ENCODE results near the gene FLNC. TPM values are rescaled to one million over a fixed set of nuclear protein-coding genes. Genes with fewer than 3 reads are reported as not detected.
A peak's percentile ranks its signal among the peaks of the same experiment; 100 is the strongest.

The FLNC gene
- total RNA-seq, 1 experiment from 2014 or later = 8.0 TPM

DNA sequence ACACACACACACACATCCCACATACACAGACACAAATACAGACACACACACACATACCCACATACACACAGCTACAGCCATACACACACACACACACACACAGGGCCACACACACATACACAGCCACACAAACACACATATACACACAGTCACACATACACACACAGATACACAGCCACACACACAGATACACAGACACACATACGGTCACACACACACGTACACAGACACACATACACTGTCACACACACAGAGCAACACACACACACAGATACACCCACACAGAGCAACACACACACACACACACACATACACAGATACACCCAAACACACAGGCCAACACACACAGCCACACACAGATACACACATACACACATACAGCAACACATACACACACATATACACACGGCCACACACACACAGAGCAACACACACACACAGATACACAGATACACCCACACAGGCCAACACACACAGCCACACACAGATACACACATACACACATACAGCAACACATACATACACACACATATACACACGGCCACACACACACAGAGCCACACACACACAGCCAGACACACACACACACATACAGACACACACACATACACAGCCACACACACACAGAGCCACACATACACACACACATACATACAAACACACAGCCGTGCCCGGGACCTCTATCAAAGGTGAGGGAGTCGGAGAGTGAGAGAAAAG lies 58.0 kb downstream of the FLNC start (continued):
- TF ChIP-seq, protein P1, sequence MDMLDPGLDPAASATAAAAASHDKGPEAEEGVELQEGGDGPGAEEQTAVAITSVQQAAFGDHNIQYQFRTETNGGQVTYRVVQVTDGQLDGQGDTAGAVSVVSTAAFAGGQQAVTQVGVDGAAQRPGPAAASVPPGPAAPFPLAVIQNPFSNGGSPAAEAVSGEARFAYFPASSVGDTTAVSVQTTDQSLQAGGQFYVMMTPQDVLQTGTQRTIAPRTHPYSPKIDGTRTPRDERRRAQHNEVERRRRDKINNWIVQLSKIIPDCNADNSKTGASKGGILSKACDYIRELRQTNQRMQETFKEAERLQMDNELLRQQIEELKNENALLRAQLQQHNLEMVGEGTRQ (CRISPR knock-in tag; IDR thresholded peaks at IDR 0.05) = no peak
- TF ChIP-seq ZNF671 (CRISPR knock-in tag; IDR thresholded peaks at IDR 0.05) (no peak), HMGA2 (CRISPR knock-in tag; IDR thresholded peaks at IDR 0.05) (no peak), FOXJ3 (CRISPR knock-in tag; IDR thresholded peaks at IDR 0.05; ENCODE audit: borderline replicate concordance) (no peak), RELA (CRISPR knock-in tag; IDR thresholded peaks at IDR 0.05; ENCODE audit: borderline replicate concordance) (no peak), IRF2 (CRISPR knock-in tag; IDR thresholded peaks at IDR 0.05; ENCODE audit: borderline replicate concordance, low read depth) (no peak), ZBTB21 (CRISPR knock-in tag; IDR thresholded peaks at IDR 0.05; ENCODE audit: borderline replicate concordance) (no peak), PRRX2 (CRISPR knock-in tag; IDR thresholded peaks at IDR 0.05) (no peak)
- TF ChIP-seq, protein P2, sequence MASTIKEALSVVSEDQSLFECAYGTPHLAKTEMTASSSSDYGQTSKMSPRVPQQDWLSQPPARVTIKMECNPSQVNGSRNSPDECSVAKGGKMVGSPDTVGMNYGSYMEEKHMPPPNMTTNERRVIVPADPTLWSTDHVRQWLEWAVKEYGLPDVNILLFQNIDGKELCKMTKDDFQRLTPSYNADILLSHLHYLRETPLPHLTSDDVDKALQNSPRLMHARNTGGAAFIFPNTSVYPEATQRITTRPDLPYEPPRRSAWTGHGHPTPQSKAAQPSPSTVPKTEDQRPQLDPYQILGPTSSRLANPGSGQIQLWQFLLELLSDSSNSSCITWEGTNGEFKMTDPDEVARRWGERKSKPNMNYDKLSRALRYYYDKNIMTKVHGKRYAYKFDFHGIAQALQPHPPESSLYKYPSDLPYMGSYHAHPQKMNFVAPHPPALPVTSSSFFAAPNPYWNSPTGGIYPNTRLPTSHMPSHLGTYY (CRISPR knock-in tag; IDR thresholded peaks at IDR 0.05) = no peak

DNA sequence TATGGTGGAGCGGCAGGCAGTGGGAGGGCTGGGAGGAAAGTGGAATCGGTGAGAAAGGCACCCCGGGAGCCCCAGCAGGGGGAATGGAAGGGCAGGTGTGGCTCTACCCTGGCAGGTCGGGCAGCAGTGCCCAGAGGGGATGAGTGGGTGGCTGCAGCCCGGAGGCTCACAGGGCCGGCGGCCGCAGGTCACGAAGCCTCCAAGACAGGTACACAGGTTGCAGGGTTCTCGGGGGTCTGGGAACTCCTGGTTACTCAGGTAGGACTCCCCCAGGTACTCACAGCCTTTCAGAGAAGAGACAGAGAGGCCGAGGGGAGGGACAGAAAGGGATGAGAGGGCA lies 58.5 kb downstream of the FLNC start:
- TF ChIP-seq ZNF423 (CRISPR knock-in tag; IDR thresholded peaks at IDR 0.05) = peak; percentile 57; the same call in 1 of the 2 replicates
- TF ChIP-seq ZBTB21 (CRISPR knock-in tag; IDR thresholded peaks at IDR 0.05; ENCODE audit: borderline replicate concordance) = no peak
- no peaks in the 10 kb centered on the region for H3K36me3 Mint-ChIP-seq
- no peak overlapping the region for H3K4me3 Mint-ChIP-seq
- ChIA-PET POLR2A (interaction anchor here (1.0 kb wide), 1 partner anchor 57 kb away, joined by 3 read pairs; no protein-coding TSS in a partner anchor), CTCF (interaction anchor here (0.5 to 1.5 kb wide), 4 partner anchors 56 to 719 kb away, joined by 3 to 6 read pairs (median 4); no protein-coding TSS in a partner anchor)
- peaks cover 5% of the 10 kb centered on the region; the same call in 1 of the 2 replicates for H3K4me1 Mint-ChIP-seq
- ATAC-seq = peak; percentile 2; the same call in 1 of the 2 replicates
- H3K27me3 Mint-ChIP-seq (ENCODE audit: low read depth) = peaks cover 7% of the 10 kb centered on the region; the same call in 1 of the 2 replicates
- H3K9me3 Mint-ChIP-seq = no peaks in the 10 kb centered on the region
- no peak for DNase-seq (ENCODE audit: low spot score)
- H3K27ac Mint-ChIP-seq = no peak overlapping the region

DNA sequence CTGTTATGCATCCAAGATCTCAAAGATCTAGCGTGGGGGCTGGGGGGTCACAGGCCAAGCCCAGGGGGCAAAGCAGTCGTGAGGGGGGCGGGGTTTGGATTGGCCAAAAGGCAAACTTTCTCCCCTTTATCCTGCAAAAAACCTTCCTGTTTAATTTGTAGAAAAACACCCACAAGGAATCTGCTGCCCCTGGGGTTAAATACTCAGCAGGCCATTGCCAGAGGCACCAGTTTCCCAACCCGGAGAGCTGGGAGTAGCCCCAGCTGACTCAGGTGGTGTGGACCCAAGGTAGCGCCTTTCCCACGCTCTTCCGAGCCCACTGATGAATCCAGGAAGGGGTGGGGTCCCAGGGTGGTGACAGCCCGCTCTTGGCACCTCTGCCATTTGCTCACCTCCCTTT lies 58.9 kb downstream of the FLNC start:
- H3K27ac Mint-ChIP-seq = no peak overlapping the region
- no peaks in the 10 kb centered on the region for H3K9me3 Mint-ChIP-seq
- H3K4me1 Mint-ChIP-seq = peaks cover 5% of the 10 kb centered on the region; the same call in 1 of the 2 replicates
- no peaks in the 10 kb centered on the region for H3K36me3 Mint-ChIP-seq
- POLR2A ChIA-PET = interaction anchor here (0.7 to 1.0 kb wide), 2 partner anchors 52 to 58 kb away, joined by 3 read pairs; no protein-coding TSS in a partner anchor
- no peak overlapping the region for H3K4me3 Mint-ChIP-seq
- H3K27me3 Mint-ChIP-seq (ENCODE audit: low read depth) = peaks cover 7% of the 10 kb centered on the region; the same call in 1 of the 2 replicates
- no peak for DNase-seq (ENCODE audit: low spot score)
- no peak for TF ChIP-seq ZNF671 (CRISPR knock-in tag; IDR thresholded peaks at IDR 0.05)
- TF ChIP-seq, protein P3, sequence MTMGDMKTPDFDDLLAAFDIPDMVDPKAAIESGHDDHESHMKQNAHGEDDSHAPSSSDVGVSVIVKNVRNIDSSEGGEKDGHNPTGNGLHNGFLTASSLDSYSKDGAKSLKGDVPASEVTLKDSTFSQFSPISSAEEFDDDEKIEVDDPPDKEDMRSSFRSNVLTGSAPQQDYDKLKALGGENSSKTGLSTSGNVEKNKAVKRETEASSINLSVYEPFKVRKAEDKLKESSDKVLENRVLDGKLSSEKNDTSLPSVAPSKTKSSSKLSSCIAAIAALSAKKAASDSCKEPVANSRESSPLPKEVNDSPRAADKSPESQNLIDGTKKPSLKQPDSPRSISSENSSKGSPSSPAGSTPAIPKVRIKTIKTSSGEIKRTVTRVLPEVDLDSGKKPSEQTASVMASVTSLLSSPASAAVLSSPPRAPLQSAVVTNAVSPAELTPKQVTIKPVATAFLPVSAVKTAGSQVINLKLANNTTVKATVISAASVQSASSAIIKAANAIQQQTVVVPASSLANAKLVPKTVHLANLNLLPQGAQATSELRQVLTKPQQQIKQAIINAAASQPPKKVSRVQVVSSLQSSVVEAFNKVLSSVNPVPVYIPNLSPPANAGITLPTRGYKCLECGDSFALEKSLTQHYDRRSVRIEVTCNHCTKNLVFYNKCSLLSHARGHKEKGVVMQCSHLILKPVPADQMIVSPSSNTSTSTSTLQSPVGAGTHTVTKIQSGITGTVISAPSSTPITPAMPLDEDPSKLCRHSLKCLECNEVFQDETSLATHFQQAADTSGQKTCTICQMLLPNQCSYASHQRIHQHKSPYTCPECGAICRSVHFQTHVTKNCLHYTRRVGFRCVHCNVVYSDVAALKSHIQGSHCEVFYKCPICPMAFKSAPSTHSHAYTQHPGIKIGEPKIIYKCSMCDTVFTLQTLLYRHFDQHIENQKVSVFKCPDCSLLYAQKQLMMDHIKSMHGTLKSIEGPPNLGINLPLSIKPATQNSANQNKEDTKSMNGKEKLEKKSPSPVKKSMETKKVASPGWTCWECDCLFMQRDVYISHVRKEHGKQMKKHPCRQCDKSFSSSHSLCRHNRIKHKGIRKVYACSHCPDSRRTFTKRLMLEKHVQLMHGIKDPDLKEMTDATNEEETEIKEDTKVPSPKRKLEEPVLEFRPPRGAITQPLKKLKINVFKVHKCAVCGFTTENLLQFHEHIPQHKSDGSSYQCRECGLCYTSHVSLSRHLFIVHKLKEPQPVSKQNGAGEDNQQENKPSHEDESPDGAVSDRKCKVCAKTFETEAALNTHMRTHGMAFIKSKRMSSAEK (CRISPR knock-in tag; IDR thresholded peaks at IDR 0.05; ENCODE audit: borderline replicate concordance) = no peak
- TF ChIP-seq JAZF1 (CRISPR knock-in tag; IDR thresholded peaks at IDR 0.05) = no peak
- TF ChIP-seq ZNF416 (CRISPR knock-in tag; IDR thresholded peaks at IDR 0.05) = no peak
- no peak for TF ChIP-seq KAT7 (CRISPR knock-in tag; IDR thresholded peaks at IDR 0.05; ENCODE audit: borderline replicate concordance)
- no peak for TF ChIP-seq NR3C1 (CRISPR knock-in tag; conservative IDR thresholded peaks at IDR 0.05; ENCODE audit: low read depth)
- no peak for TF ChIP-seq ETV6 (CRISPR knock-in tag; IDR thresholded peaks at IDR 0.05)
- no peak for TF ChIP-seq JUN (CRISPR knock-in tag; IDR thresholded peaks at IDR 0.05)
- no peak for TF ChIP-seq MXD4 (CRISPR knock-in tag; IDR thresholded peaks at IDR 0.05; ENCODE audit: borderline replicate concordance)
- TF ChIP-seq ATF1 (CRISPR knock-in tag; IDR thresholded peaks at IDR 0.05) = no peak
- TF ChIP-seq MYBL2 (CRISPR knock-in tag; IDR thresholded peaks at IDR 0.05) = no peak
- no peak for TF ChIP-seq SP1 (CRISPR knock-in tag; conservative IDR thresholded peaks at IDR 0.05)
- no peak for TF ChIP-seq TEAD1 (CRISPR knock-in tag; IDR thresholded peaks at IDR 0.05)
- no peak for TF ChIP-seq ELF4 (CRISPR knock-in tag; IDR thresholded peaks at IDR 0.05; ENCODE audit: low read depth)
- no peak for TF ChIP-seq NR1H2 (CRISPR knock-in tag; IDR thresholded peaks at IDR 0.05)
- ATAC-seq = no peak
- CTCF ChIA-PET = interaction anchor here (0.5 to 1.5 kb wide), 4 partner anchors 56 to 719 kb away, joined by 3 to 6 read pairs (median 4); no protein-coding TSS in a partner anchor

Measured in WTC11 (cell line).